ENCODE results near the gene SLC46A3. TPM values are rescaled to one million over a fixed set of nuclear protein-coding genes. Genes with fewer than 3 reads are reported as not detected.
"Not testable (repeated sequence)": the region's sequence is repeated elsewhere in the genome, so short reads cannot be mapped to it uniquely, and the experiment has no call there.

SLC46A3 gene
- total and polyA plus RNA-seq, 4 donors, result 6.7 to 15.1 (median 8.5) TPM

DNA sequence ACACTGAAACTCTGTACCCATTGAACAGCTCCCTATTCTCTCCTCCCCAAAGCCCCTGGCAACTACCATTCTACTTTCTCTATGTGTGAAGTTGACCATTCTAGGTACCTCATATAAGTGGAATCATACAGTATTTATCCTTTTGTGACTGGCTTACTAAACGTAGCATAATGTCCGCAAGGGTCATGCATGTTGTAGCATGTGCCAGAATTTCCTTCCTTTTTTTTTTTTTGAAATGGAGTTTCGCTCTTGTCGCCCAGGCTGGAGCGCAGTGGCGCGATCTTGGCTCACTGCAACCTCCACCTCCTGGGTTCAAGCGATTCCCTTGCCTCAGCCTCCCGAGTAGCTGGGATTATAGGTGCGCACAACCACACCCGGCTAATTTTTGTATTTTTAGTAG is 23.7 kb upstream of the SLC46A3 start:
- intact Hi-C loops (cut with DNase I); H3K36me3 ChIP-seq (ENCODE audit: control insufficient read depth in 1 of 2, insufficient read depth in 2 of 2, low read length in 1 of 2); H3K9me3 ChIP-seq (ENCODE audit: control insufficient read depth, low read length); H3K27ac ChIP-seq (ENCODE audit: low read depth in 1 of 2, low read length in 2 of 2); DNase-seq; H3K4me3 ChIP-seq (ENCODE audit: low read length in 2 of 2); ATAC-seq (ENCODE audit: low FRiP score); H3K4me1 ChIP-seq (ENCODE audit: control insufficient read depth in 1 of 2, insufficient read depth in 2 of 2, low read length in 2 of 2); H3K27me3 ChIP-seq (ENCODE audit: control insufficient read depth in 1 of 2, insufficient read depth in 2 of 2, low read length in 1 of 2): not testable (repeated sequence)
- WGBS, 2 donors, result 85 to 94% methylated on average over 10 to 11 of the region's 11 CpGs

- DNase-seq, result no peak
- H3K27me3 ChIP-seq (ENCODE audit: control insufficient read depth in 1 of 2, insufficient read depth in 2 of 2, low read length in 1 of 2), result no peaks in the 10 kb centered on the region
- intact Hi-C loops (cut with DNase I), result no loop called here
- H3K36me3 ChIP-seq (ENCODE audit: control insufficient read depth in 1 of 2, insufficient read depth in 2 of 2, low read length in 1 of 2), result no peaks in the 10 kb centered on the region
- no peak overlapping the region for H3K27ac ChIP-seq (ENCODE audit: low read depth in 1 of 2, low read length in 2 of 2)
- ATAC-seq (ENCODE audit: low FRiP score), result peak; percentile 33
- H3K4me1 ChIP-seq (ENCODE audit: control insufficient read depth in 1 of 2, insufficient read depth in 2 of 2, low read length in 2 of 2), result no peaks in the 10 kb centered on the region
- H3K4me3 ChIP-seq (ENCODE audit: low read length in 2 of 2), result no peak overlapping the region
- no peaks in the 10 kb centered on the region for H3K9me3 ChIP-seq (ENCODE audit: control insufficient read depth, low read length)
- WGBS, 2 donors, result 17 to 53% methylated on average over 1 of the region's 1 CpG
These were observed 22.3 kb upstream of the SLC46A3 start for GRCh38 chr13:28741084-28741491.

- no peak for ATAC-seq (ENCODE audit: low FRiP score)
- H3K4me1 ChIP-seq (ENCODE audit: control insufficient read depth in 1 of 2, insufficient read depth in 2 of 2, low read length in 2 of 2), result no peaks in the 10 kb centered on the region
- H3K27me3 ChIP-seq (ENCODE audit: control insufficient read depth in 1 of 2, insufficient read depth in 2 of 2, low read length in 1 of 2), result no peaks in the 10 kb centered on the region
- H3K36me3 ChIP-seq (ENCODE audit: control insufficient read depth in 1 of 2, insufficient read depth in 2 of 2, low read length in 1 of 2), result no peaks in the 10 kb centered on the region
- H3K9me3 ChIP-seq (ENCODE audit: control insufficient read depth, low read length), result no peaks in the 10 kb centered on the region
- intact Hi-C loops (cut with DNase I), result no loop called here
- no peak overlapping the region for H3K4me3 ChIP-seq (ENCODE audit: low read length in 2 of 2)
- WGBS, 2 donors, result 86 to 90% methylated on average over 3 of the region's 3 CpGs
- H3K27ac ChIP-seq (ENCODE audit: low read depth in 1 of 2, low read length in 2 of 2), result no peak overlapping the region
- no peak for DNase-seq
These were observed 20.6 kb upstream of the SLC46A3 start for GRCh38 chr13:28739376-28739775.

- no peak for DNase-seq
- H3K36me3 ChIP-seq (ENCODE audit: control insufficient read depth in 1 of 2, insufficient read depth in 2 of 2, low read length in 1 of 2), result no peaks in the 10 kb centered on the region
- no peaks in the 10 kb centered on the region for H3K27me3 ChIP-seq (ENCODE audit: control insufficient read depth in 1 of 2, insufficient read depth in 2 of 2, low read length in 1 of 2)
- WGBS, 2 donors, result 90% methylated on average over 8 of the region's 8 CpGs
- H3K4me1 ChIP-seq (ENCODE audit: control insufficient read depth in 1 of 2, insufficient read depth in 2 of 2, low read length in 2 of 2), result no peaks in the 10 kb centered on the region
- H3K4me3 ChIP-seq (ENCODE audit: low read length in 2 of 2), result no peak overlapping the region
- no peak overlapping the region for H3K27ac ChIP-seq (ENCODE audit: low read depth in 1 of 2, low read length in 2 of 2)
- intact Hi-C loops (cut with DNase I), result no loop called here
- no peaks in the 10 kb centered on the region for H3K9me3 ChIP-seq (ENCODE audit: control insufficient read depth, low read length)
- ATAC-seq (ENCODE audit: low FRiP score), result no peak
These were observed 16.8 kb upstream of the SLC46A3 start for GRCh38 chr13:28735481-28736029.

DNA sequence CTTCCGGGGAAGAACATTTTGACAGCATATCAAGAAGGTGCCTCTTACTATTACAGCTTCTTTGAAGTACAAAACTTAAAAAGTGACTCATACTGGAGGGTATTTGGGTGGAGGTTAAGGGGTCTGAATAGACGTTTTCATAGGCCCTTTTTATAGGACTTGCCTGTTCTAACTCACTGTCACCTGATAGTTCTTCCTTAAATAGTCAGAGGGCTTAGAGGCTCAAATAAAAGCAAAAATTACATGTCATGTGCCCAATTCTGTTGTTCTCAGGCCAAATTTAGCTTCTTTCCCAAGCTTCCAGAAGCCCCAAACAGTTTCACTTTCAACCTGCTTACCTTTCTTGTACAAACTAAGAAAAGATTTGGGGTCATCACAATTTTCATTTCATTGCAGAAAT is 16.1 kb upstream of the SLC46A3 start:
- Histone ChIP-seq H3K27me3 (ENCODE audit: control insufficient read depth in 1 of 2, insufficient read depth in 2 of 2, low read length in 1 of 2) (no peaks in the 10 kb centered on the region), H3K4me1 (ENCODE audit: control insufficient read depth in 1 of 2, insufficient read depth in 2 of 2, low read length in 2 of 2) (no peaks in the 10 kb centered on the region), H3K27ac (ENCODE audit: low read depth in 1 of 2, low read length in 2 of 2) (no peak overlapping the region), H3K9me3 (ENCODE audit: control insufficient read depth, low read length) (no peaks in the 10 kb centered on the region), H3K36me3 (ENCODE audit: control insufficient read depth in 1 of 2, insufficient read depth in 2 of 2, low read length in 1 of 2) (no peaks in the 10 kb centered on the region), H3K4me3 (ENCODE audit: low read length in 2 of 2) (no peak overlapping the region)
- WGBS, 2 donors, result 55 to 64% methylated on average over 2 of the region's 2 CpGs
- intact Hi-C loops (cut with DNase I), result no loop called here
- DNase-seq (no peak), ATAC-seq (ENCODE audit: low FRiP score) (no peak)

DNA sequence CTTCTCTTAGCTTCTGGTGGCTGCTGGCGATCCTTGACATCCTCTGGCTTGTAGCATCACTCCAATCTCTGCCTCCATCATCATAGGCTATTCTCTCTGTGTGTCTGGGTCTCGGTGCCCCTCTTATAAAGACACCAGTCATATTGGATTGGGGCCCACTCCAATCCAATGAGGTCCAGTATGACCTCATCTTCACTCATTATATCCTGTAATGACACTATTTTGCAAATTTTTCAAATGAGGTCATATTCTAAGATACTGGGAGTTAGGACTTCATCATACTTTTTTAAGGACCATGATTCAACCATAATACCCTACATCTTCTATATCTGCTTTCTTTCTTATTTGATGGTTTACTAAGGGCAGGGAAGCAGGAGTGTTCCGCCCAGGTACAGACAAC is 12.0 kb upstream of the SLC46A3 start:
- H3K27me3 ChIP-seq (ENCODE audit: control insufficient read depth in 1 of 2, insufficient read depth in 2 of 2, low read length in 1 of 2), result no peaks in the 10 kb centered on the region
- H3K36me3 ChIP-seq (ENCODE audit: control insufficient read depth in 1 of 2, insufficient read depth in 2 of 2, low read length in 1 of 2), result no peaks in the 10 kb centered on the region
- no peak overlapping the region for H3K27ac ChIP-seq (ENCODE audit: low read depth in 1 of 2, low read length in 2 of 2)
- ATAC-seq (ENCODE audit: low FRiP score) (no peak), DNase-seq (no peak)
- H3K4me3 ChIP-seq (ENCODE audit: low read length in 2 of 2), result no peak overlapping the region
- no peaks in the 10 kb centered on the region for H3K9me3 ChIP-seq (ENCODE audit: control insufficient read depth, low read length)
- no peaks in the 10 kb centered on the region for H3K4me1 ChIP-seq (ENCODE audit: control insufficient read depth in 1 of 2, insufficient read depth in 2 of 2, low read length in 2 of 2)
- intact Hi-C loops (cut with DNase I), result no loop called here
- 92 to 96% methylated on average over 3 of the region's 3 CpGs for WGBS, 2 donors

- Histone ChIP-seq H3K27me3 (ENCODE audit: control insufficient read depth in 1 of 2, insufficient read depth in 2 of 2, low read length in 1 of 2) (no peaks in the 10 kb centered on the region), H3K27ac (ENCODE audit: low read depth in 1 of 2, low read length in 2 of 2) (no peak overlapping the region), H3K4me3 (ENCODE audit: low read length in 2 of 2) (no peak overlapping the region), H3K4me1 (ENCODE audit: control insufficient read depth in 1 of 2, insufficient read depth in 2 of 2, low read length in 2 of 2) (no peaks in the 10 kb centered on the region), H3K36me3 (ENCODE audit: control insufficient read depth in 1 of 2, insufficient read depth in 2 of 2, low read length in 1 of 2) (no peaks in the 10 kb centered on the region), H3K9me3 (ENCODE audit: control insufficient read depth, low read length) (no peaks in the 10 kb centered on the region)
- no peak for DNase-seq
- ATAC-seq (ENCODE audit: low FRiP score), result no peak
- WGBS, 2 donors, result 62 to 64% methylated on average over 2 of the region's 2 CpGs
- intact Hi-C loops (cut with DNase I), result no loop called here
These were observed 10.8 kb upstream of the SLC46A3 start for GRCh38 chr13:28729541-28729940.

DNA sequence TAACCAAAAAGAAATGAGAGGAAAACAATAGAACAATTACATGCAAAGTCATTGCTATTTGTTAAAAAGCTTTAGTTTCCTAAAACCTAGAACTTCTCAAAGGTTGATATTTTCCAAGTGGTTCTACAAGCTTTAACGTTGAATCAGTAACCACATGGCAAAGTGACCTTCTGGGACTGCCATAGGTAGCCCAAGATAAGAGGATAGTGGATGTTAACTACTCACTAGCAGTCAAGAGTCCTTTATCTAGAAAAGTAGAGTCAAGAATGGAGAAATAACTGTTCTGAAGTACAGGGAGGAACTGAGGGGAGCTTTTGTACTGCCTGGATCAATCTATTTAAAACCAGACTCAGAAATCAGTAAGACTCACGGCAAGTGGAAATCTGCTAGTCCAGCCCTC is 9.9 kb upstream of the SLC46A3 start:
- WGBS, 2 donors, result 81 to 88% methylated on average over 2 of the region's 2 CpGs
- H3K27me3 ChIP-seq (ENCODE audit: control insufficient read depth in 1 of 2, insufficient read depth in 2 of 2, low read length in 1 of 2), result no peaks in the 10 kb centered on the region
- H3K4me3 ChIP-seq (ENCODE audit: low read length in 2 of 2), result no peak overlapping the region
- no peak for ATAC-seq (ENCODE audit: low FRiP score)
- no peak overlapping the region for H3K27ac ChIP-seq (ENCODE audit: low read depth in 1 of 2, low read length in 2 of 2)
- no peaks in the 10 kb centered on the region for H3K36me3 ChIP-seq (ENCODE audit: control insufficient read depth in 1 of 2, insufficient read depth in 2 of 2, low read length in 1 of 2)
- intact Hi-C loops (cut with DNase I), result no loop called here
- H3K9me3 ChIP-seq (ENCODE audit: control insufficient read depth, low read length), result no peaks in the 10 kb centered on the region
- DNase-seq, result no peak
- H3K4me1 ChIP-seq (ENCODE audit: control insufficient read depth in 1 of 2, insufficient read depth in 2 of 2, low read length in 2 of 2), result no peaks in the 10 kb centered on the region

DNA sequence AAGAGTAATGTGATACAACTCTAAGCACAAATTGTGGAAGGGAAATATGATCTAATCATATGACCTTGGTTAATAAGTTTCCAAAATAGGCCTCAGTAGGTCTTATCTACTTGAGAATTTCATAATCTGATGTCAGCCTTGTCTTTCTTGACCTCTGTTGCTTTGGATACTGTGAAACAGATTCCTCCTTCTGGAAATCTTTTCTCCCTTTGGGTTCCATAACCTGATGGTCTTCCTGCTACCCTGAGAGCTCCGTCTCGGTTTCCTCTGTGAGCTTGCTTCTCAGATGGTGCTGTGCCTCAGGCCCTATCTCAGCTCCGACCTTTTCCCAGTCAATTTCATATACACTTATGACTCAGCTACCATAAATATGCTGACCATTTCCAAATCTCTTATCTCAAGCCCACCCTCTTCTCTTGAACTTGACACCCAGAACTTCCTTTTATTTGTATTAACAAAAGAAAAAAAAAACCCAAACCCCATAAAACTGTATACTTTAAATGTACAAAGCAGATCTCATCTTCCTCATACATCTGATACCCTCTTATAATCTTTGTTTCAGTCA is 6.4 kb upstream of the SLC46A3 start:
- no peaks in the 10 kb centered on the region for H3K36me3 ChIP-seq (ENCODE audit: control insufficient read depth in 1 of 2, insufficient read depth in 2 of 2, low read length in 1 of 2)
- no peaks in the 10 kb centered on the region for H3K9me3 ChIP-seq (ENCODE audit: control insufficient read depth, low read length)
- intact Hi-C loops (cut with DNase I), result no loop called here
- WGBS, 2 donors, result 84 to 89% methylated on average over 3 of the region's 3 CpGs
- H3K27me3 ChIP-seq (ENCODE audit: control insufficient read depth in 1 of 2, insufficient read depth in 2 of 2, low read length in 1 of 2), result no peaks in the 10 kb centered on the region
- H3K4me3 ChIP-seq (ENCODE audit: low read length in 2 of 2), result no peak overlapping the region
- H3K27ac ChIP-seq (ENCODE audit: low read depth in 1 of 2, low read length in 2 of 2), result no peak overlapping the region
- no peaks in the 10 kb centered on the region for H3K4me1 ChIP-seq (ENCODE audit: control insufficient read depth in 1 of 2, insufficient read depth in 2 of 2, low read length in 2 of 2)
- ATAC-seq (ENCODE audit: low FRiP score) (no peak), DNase-seq (no peak)

All from aorta (tissue), 5 donors.